ENCODE measurements around the gene STON1. TPM values are rescaled to one million over a fixed set of nuclear protein-coding genes. Genes with fewer than 3 reads are reported as not detected.

The STON1 gene
- total RNA-seq = 0.05 and 0.56 TPM in 2 replicates

GRCh38 chr2:48530033-48530811 is at the start of gene STON1:
TSS of gene STON1 (plus strand) at chr2:48530154. CDS start at chr2:48580634, 50,480 bp downstream.

GRCh38 chr2:48617618-48618017 is 87.7 kb downstream of the STON1 start, which contains the start of gene GTF2A1L:
TSS of gene GTF2A1L (plus strand) at chr2:48617856. CDS start at chr2:48617875, 19 bp downstream.

Other genes with a start within 250 kb of the STON1 start
- gene FOXN2, start 215.5 kb upstream of the STON1 start, total RNA-seq = 18.4 and 25.4 TPM in 2 replicates
- 6.4 and 9.5 TPM in 2 replicates for gene PPP1R21, start 89.4 kb upstream of the STON1 start, total RNA-seq
- not detected in 2 replicates for gene GTF2A1L, start 87.7 kb downstream of the STON1 start, total RNA-seq
- not detected in 2 replicates for gene LHCGR, start 225.6 kb downstream of the STON1 start, total RNA-seq

Measured in airway epithelial cell (primary cell).